Tibial nerve (tissue), 4 donors: ENCODE measurements around the gene ZBTB48.

Experiments
- EP300 ChIP-seq, 2 donors: sonication (generic); formaldehyde crosslinking; IDR thresholded peaks; one replicate each; pipeline ENCODE4 v1.6.1; 2017; ENCODE audit warnings: antibody characterized with exemption in 2 of 2, mild to moderate bottlenecking in 1 of 2
- POLR2A ChIP-seq, 2 donors: fragments of 450-650 bp; IDR thresholded peaks; one replicate each; pipeline ENCODE4 v1.6.1; 2017; ENCODE audit warnings: antibody characterized with exemption in 2 of 2, mild to moderate bottlenecking in 2 of 2, moderate library complexity in 2 of 2
- TF ChIP-seq, protein P1 (sequence below), 5 experiments: fragments of 200-600 bp in 3 of 5; fragments of 450-650 bp in 2 of 5; sonication (generic) in 3 of 5; IDR thresholded peaks; one replicate each; pipeline ENCODE4 v1.5.1; 2016 to 2019; ENCODE audit warnings: antibody characterized with exemption in 5 of 5, mild to moderate bottlenecking in 3 of 5, moderate library complexity in 2 of 5

DNA sequence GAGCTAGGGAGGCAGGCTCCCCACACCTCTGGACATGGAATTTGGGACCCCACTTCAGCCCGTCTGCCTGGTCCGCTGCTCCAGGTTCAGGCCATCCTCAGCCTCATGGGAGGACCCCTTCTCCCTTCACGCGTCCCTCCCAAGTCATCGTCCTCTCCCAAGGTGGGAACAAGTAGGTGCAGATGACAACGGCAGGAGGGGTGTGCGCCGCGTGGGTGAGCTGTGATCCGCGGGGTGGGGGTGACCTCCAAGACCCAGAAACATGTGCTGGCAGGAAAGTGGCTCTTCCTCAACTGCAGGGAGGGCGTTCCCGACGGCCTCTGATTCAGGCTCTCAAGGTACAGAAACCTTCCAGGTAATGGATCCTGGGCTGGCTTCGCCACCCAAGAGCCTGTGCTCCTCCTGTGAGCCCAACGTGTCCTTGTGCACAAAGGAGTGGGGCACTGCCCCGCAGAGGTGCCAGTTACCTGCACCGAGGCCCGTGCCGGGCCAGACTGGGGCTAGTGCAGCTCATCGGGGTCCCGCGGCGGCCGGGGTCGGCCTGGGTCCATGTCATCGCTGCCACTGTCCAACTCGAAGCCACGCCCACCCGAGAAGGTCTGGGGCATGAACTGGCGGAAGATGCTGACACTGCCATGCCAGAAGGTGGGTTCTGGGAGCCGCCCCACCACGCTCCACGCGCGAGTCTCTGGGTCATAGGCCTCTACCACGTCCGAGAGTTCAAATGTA lies 13.2 kb downstream of the ZBTB48 start:
- TF ChIP-seq, protein P1, sequence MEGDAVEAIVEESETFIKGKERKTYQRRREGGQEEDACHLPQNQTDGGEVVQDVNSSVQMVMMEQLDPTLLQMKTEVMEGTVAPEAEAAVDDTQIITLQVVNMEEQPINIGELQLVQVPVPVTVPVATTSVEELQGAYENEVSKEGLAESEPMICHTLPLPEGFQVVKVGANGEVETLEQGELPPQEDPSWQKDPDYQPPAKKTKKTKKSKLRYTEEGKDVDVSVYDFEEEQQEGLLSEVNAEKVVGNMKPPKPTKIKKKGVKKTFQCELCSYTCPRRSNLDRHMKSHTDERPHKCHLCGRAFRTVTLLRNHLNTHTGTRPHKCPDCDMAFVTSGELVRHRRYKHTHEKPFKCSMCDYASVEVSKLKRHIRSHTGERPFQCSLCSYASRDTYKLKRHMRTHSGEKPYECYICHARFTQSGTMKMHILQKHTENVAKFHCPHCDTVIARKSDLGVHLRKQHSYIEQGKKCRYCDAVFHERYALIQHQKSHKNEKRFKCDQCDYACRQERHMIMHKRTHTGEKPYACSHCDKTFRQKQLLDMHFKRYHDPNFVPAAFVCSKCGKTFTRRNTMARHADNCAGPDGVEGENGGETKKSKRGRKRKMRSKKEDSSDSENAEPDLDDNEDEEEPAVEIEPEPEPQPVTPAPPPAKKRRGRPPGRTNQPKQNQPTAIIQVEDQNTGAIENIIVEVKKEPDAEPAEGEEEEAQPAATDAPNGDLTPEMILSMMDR (IDR thresholded peaks at IDR 0.05): no peak
- TF ChIP-seq POLR2A (IDR thresholded peaks at IDR 0.05) (no peak), EP300 (IDR thresholded peaks at IDR 0.05) (no peak)
